ENCODE measurements around the gene REX1BD. TPM values are rescaled to one million over a fixed set of nuclear protein-coding genes. Genes with fewer than 3 reads are reported as not detected.
A peak's percentile ranks its signal among the peaks of the same experiment; 100 is the strongest.

Gene REX1BD
- total RNA-seq, 2 donors from 2014 or later, result 46.2 to 59.5 TPM

GRCh38 chr19:18558604-18559003, 30.0 kb upstream of the REX1BD start:
- Mint-ChIP-seq H3K27me3 (ENCODE audit: low read depth) (no peaks in the 10 kb centered on the region), H3K27ac (peak overlapping the region; percentile 95), H3K9me3 (no peaks in the 10 kb centered on the region), H3K36me3 (ENCODE audit: insufficient read depth in 2 of 2) (peaks cover 5 to 12% of the 10 kb centered on the region in 2 donors), H3K4me1 (ENCODE audit: low read depth) (peaks cover 29% of the 10 kb centered on the region), H3K4me3 (peak overlapping the region; percentile 91 to 93)
- ATAC-seq (replicated peaks in 1 of 2), result no peak
- no peak for DNase-seq

DNA sequence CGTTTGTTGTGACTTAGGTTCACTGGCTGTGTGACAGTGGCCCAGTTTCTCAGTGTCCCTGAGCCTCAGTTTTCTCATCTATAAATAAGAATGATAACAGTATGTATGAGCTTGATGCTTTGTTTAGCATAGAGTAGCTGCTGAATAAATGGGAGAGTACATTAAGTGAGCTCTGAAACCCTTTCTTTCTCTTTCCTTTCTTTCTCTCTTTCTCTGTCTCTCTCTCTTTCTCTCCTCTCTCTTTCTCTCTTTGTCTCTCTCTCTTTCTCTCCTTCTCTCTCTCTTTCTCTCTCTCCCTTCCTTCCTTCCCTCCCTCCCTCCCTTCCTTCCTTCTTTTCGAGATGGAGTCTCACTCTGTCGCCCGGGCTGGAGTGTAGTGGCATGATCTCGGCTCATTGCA, 28.9 kb upstream of the REX1BD start:
- H3K4me3 Mint-ChIP-seq, result peak overlapping the region; percentile 91 to 93
- peak overlapping the region; percentile 95 for H3K27ac Mint-ChIP-seq
- peaks cover 5 to 18% of the 10 kb centered on the region in 2 donors for H3K36me3 Mint-ChIP-seq (ENCODE audit: insufficient read depth in 2 of 2)
- ATAC-seq (replicated peaks in 1 of 2), result no peak
- H3K9me3 Mint-ChIP-seq, result no peaks in the 10 kb centered on the region
- peaks cover 25% of the 10 kb centered on the region for H3K4me1 Mint-ChIP-seq (ENCODE audit: low read depth)
- H3K27me3 Mint-ChIP-seq (ENCODE audit: low read depth), result no peaks in the 10 kb centered on the region
- no peak for DNase-seq

- Mint-ChIP-seq H3K9me3 (no peaks in the 10 kb centered on the region), H3K36me3 (ENCODE audit: insufficient read depth in 2 of 2) (peaks cover 5 to 27% of the 10 kb centered on the region in 2 donors), H3K27me3 (ENCODE audit: low read depth) (no peaks in the 10 kb centered on the region), H3K27ac (no peak overlapping the region), H3K4me3 (no peak overlapping the region), H3K4me1 (ENCODE audit: low read depth) (peaks cover 24% of the 10 kb centered on the region)
- no peak for ATAC-seq (replicated peaks in 1 of 2)
- DNase-seq, result no peak
Measured at GRCh38 chr19:18562086-18562485, 26.5 kb upstream of the REX1BD start.

GRCh38 chr19:18566953-18567352, 21.6 kb upstream of the REX1BD start:
- no peak for DNase-seq
- ATAC-seq (replicated peaks in 1 of 2), result no peak
- H3K27ac Mint-ChIP-seq, result no peak overlapping the region
- H3K9me3 Mint-ChIP-seq, result no peaks in the 10 kb centered on the region
- no peak overlapping the region for H3K4me3 Mint-ChIP-seq
- H3K4me1 Mint-ChIP-seq (ENCODE audit: low read depth), result peaks cover 10% of the 10 kb centered on the region
- H3K27me3 Mint-ChIP-seq (ENCODE audit: low read depth), result no peaks in the 10 kb centered on the region
- peaks cover 6 to 32% of the 10 kb centered on the region in 2 donors for H3K36me3 Mint-ChIP-seq (ENCODE audit: insufficient read depth in 2 of 2)

GRCh38 chr19:18568367-18568766, 20.2 kb upstream of the REX1BD start:
- Mint-ChIP-seq H3K4me3 (no peak overlapping the region), H3K4me1 (ENCODE audit: low read depth) (peaks cover 22% of the 10 kb centered on the region), H3K27ac (no peak overlapping the region), H3K9me3 (no peaks in the 10 kb centered on the region), H3K27me3 (ENCODE audit: low read depth) (no peaks in the 10 kb centered on the region), H3K36me3 (ENCODE audit: insufficient read depth in 2 of 2) (peaks cover 9 to 40% of the 10 kb centered on the region in 2 donors)
- DNase-seq (no peak), ATAC-seq (replicated peaks in 1 of 2) (no peak)

DNA sequence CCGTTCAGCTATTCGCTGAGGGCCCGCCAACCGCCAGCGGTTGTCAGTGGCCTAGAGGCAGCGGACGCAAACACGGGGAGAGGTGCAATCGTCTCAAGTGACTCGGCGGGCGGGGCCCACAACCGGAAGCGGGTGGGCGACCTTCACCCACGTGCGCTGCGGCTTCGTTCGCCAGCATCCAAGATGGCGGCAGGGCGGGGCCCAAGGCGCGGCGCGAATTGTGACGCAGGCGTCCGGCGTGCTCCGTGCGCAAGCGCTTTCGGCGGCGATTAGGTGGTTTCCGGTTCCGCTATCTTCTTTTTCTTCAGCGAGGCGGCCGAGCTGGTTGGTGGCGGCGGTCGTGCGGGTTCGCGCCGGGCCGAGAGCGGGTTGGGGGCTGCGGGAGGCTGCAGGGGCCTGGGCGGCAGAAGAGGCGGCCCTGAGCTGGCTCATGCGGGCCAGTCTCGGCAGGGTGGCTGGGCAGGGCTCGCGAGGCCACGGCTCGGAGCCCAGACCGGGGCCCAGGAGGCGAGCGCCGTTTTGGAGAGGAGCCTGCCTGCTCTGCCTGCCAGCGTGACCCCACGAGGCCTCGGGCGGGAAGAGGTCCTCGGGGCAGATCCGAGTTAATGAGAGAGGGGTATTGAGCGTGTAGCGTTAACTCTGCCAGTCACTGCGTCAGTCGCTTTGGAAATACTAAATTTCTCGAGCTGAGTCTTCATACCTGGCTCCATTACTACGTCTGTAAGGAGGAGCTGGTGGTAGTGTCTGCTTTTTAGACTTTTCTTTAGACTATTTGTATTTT, 16.8 kb upstream of the REX1BD start, which contains the start of gene UBA52:
Gene UBA52 (plus strand): TSS at position 294 of the 781 bp plus-strand sequence. CDS start 1,444 bp downstream, outside the sequence.
- Mint-ChIP-seq H3K4me1 (ENCODE audit: low read depth) (peaks cover 40% of the 10 kb centered on the region), H3K27ac (peak within 1 kb of the TSS; percentile 97), H3K27me3 (ENCODE audit: low read depth) (no peaks in the 10 kb centered on the region), H3K4me3 (peak within 1 kb of the TSS; percentile 85 to 86), H3K9me3 (no peaks in the 10 kb centered on the region), H3K36me3 (ENCODE audit: insufficient read depth in 2 of 2) (peaks cover 11 to 40% of the 10 kb centered on the region in 2 donors)
- DNase-seq, result peak; percentile 99 to 100
- ATAC-seq (replicated peaks in 1 of 2), result peak; percentile 97

GRCh38 chr19:18574691-18575291, 13.8 kb upstream of the REX1BD start:
- Mint-ChIP-seq H3K4me3 (no peak overlapping the region), H3K9me3 (no peaks in the 10 kb centered on the region), H3K4me1 (ENCODE audit: low read depth) (peaks cover 40% of the 10 kb centered on the region), H3K36me3 (ENCODE audit: insufficient read depth in 2 of 2) (peaks cover 8 to 38% of the 10 kb centered on the region in 2 donors), H3K27me3 (ENCODE audit: low read depth) (no peaks in the 10 kb centered on the region), H3K27ac (no peak overlapping the region)
- ATAC-seq (replicated peaks in 1 of 2) (no peak), DNase-seq (no peak)

GRCh38 chr19:18576383-18576782, 12.2 kb upstream of the REX1BD start:
- H3K27me3 Mint-ChIP-seq (ENCODE audit: low read depth), result no peaks in the 10 kb centered on the region
- H3K27ac Mint-ChIP-seq, result no peak overlapping the region
- no peaks in the 10 kb centered on the region for H3K9me3 Mint-ChIP-seq
- ATAC-seq (replicated peaks in 1 of 2) (no peak), DNase-seq (no peak)
- peaks cover 8 to 33% of the 10 kb centered on the region in 2 donors for H3K36me3 Mint-ChIP-seq (ENCODE audit: insufficient read depth in 2 of 2)
- H3K4me3 Mint-ChIP-seq, result no peak overlapping the region
- H3K4me1 Mint-ChIP-seq (ENCODE audit: low read depth), result peaks cover 33% of the 10 kb centered on the region

- no peak for DNase-seq
- H3K9me3 Mint-ChIP-seq, result no peaks in the 10 kb centered on the region
- no peak for ATAC-seq (replicated peaks in 1 of 2)
- H3K4me1 Mint-ChIP-seq (ENCODE audit: low read depth), result peaks cover 28% of the 10 kb centered on the region
- H3K27me3 Mint-ChIP-seq (ENCODE audit: low read depth), result no peaks in the 10 kb centered on the region
- no peak overlapping the region for H3K27ac Mint-ChIP-seq
- H3K36me3 Mint-ChIP-seq (ENCODE audit: insufficient read depth in 2 of 2), result peaks cover 7 to 28% of the 10 kb centered on the region in 2 donors
- H3K4me3 Mint-ChIP-seq, result no peak overlapping the region
Measured at GRCh38 chr19:18577365-18577914, 11.2 kb upstream of the REX1BD start.

GRCh38 chr19:18580311-18580710, 8.3 kb upstream of the REX1BD start:
- Mint-ChIP-seq H3K4me1 (ENCODE audit: low read depth) (peaks cover 6% of the 10 kb centered on the region), H3K4me3 (no peak overlapping the region), H3K36me3 (ENCODE audit: insufficient read depth in 2 of 2) (peaks cover 2 to 10% of the 10 kb centered on the region in 2 donors), H3K9me3 (no peaks in the 10 kb centered on the region), H3K27ac (no peak overlapping the region), H3K27me3 (ENCODE audit: low read depth) (no peaks in the 10 kb centered on the region)
- ATAC-seq (replicated peaks in 1 of 2), result peak in 1 of 2 donors; percentile 14
- DNase-seq, result no peak

DNA sequence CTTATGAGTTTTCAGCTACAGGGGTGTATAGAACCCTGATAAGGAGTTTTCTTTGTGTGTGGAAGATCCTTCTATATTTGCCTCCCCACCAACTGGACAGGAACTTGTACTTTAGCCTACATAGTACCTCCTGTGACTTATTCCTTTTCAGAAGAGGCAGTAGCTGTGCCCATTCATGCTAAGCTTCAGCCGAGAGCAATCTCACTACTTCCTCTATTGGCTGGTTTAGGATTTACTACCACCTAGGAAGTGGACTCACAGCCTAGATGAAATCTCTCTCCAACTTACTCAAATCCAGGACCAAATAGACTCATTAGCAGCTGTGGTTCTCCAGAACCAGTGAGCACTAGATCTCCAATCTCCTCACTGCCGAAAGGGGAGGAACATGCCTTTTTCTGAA, 2.3 kb upstream of the REX1BD start:
- no peak for DNase-seq
- no peak overlapping the region for H3K27ac Mint-ChIP-seq
- no peak overlapping the region for H3K4me3 Mint-ChIP-seq
- ATAC-seq (replicated peaks in 1 of 2), result no peak
- no peaks in the 10 kb centered on the region for H3K36me3 Mint-ChIP-seq (ENCODE audit: insufficient read depth in 2 of 2)
- no peaks in the 10 kb centered on the region for H3K9me3 Mint-ChIP-seq
- no peaks in the 10 kb centered on the region for H3K27me3 Mint-ChIP-seq (ENCODE audit: low read depth)
- peaks cover 46% of the 10 kb centered on the region for H3K4me1 Mint-ChIP-seq (ENCODE audit: low read depth)

DNA sequence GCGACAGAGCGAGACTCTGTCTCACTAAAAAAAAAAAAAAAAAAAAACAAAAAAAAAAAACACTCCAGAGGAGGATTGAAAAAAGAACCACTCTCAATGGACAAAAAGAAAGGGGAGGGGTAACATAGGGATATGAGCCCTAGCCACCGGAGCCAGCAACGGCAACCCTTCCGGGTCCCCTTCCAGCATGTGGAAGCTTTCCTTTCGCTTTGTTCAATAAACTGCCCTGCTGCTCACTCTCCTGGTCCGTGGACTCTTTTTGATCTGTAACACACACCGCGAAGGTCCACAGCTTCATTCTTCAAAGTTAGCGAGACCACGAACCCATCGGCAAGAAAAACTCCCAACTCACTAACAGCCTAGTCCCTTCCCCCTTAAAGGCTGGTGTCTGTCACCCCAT, 1.0 kb upstream of the REX1BD start:
- peak overlapping the region; percentile 74 for H3K27ac Mint-ChIP-seq

DNA sequence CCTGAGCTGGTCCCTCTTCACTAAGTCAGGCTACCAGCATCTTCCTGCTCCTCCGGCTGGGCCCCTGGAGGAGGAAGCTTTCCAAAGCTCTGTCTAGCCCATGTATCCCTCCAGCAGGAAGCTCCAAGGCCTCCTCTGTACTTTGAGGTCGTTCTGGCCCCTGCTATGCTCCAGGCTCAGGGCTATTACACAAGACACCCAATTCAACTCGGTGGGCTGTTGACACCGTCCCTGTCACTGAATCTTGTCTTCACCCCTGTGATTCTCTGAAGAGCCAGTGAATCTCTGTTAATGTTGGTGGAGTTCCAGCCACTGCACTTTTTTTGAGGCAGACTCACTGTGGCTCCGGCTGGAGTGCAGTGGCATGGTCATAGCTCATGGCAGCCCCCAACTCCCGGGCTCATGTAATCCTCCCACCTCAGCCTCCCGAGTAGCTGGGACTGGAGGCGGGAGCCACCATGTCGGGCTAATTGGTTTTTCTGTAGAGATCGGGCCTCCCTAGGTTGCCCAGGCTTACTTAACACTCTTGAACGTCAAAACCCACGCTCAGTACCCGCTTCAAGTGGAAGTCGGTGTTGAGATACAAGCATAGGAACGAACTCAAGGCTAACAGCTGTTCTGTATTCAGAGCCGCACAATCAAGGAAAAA, 512 bp upstream of the REX1BD start:
- peak overlapping the region; percentile 88 to 90 for H3K4me3 Mint-ChIP-seq
- peaks cover 0 to 2% of the 10 kb centered on the region in 2 donors for H3K36me3 Mint-ChIP-seq (ENCODE audit: insufficient read depth in 2 of 2)
- peak overlapping the region; percentile 74 for H3K27ac Mint-ChIP-seq
- H3K4me1 Mint-ChIP-seq (ENCODE audit: low read depth), result peaks cover 46% of the 10 kb centered on the region
- ATAC-seq (replicated peaks in 1 of 2), result peak in 1 of 2 donors; percentile 10
- H3K27me3 Mint-ChIP-seq (ENCODE audit: low read depth), result no peaks in the 10 kb centered on the region
- DNase-seq, result no peak
- H3K9me3 Mint-ChIP-seq, result no peaks in the 10 kb centered on the region

More for the DNA sequence above, 1.0 kb upstream of the REX1BD start:
- H3K27me3 Mint-ChIP-seq (ENCODE audit: low read depth), result no peaks in the 10 kb centered on the region
- peaks cover 0 to 2% of the 10 kb centered on the region in 2 donors for H3K36me3 Mint-ChIP-seq (ENCODE audit: insufficient read depth in 2 of 2)
- H3K9me3 Mint-ChIP-seq, result no peaks in the 10 kb centered on the region
- H3K4me1 Mint-ChIP-seq (ENCODE audit: low read depth), result peaks cover 46% of the 10 kb centered on the region
- DNase-seq (no peak), ATAC-seq (replicated peaks in 1 of 2) (no peak)
- H3K4me3 Mint-ChIP-seq, result peak overlapping the region; percentile 88 to 90

Measured in activated T-cell treated with anti-CD3 and anti-CD28 coated beads, Interleukin-2, amount 50 U/mL, for 72 hours (primary cell).